ENCODE data around the gene ADAM15. TPM values are rescaled to one million over a fixed set of nuclear protein-coding genes. Genes with fewer than 3 reads are reported as not detected.

The ADAM15 gene
- total RNA-seq, 1 experiment from 2014 or later, result 30.6 TPM

DNA sequence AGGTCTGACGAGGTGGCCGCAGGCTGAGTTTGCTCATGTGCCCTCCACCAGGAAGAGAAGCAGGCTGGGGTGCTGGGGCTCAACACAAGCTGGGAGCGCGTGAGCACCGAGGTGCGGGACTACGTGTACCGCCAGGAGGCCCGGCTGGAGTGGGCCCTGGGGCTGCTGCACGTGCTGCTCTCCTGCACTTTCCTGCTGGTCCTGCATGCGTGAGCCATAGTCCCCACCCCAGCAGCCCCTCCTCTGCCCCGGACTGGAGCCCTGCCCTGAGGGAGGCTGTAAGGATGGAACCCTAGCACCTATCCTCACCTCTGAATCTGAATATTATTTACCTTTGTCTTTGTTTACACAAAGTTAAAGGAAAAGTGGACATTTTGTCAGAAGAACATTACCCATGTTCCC lies 7.8 kb upstream of the ADAM15 start:
- H3K23me2 ChIP-seq (ENCODE audit: insufficient read length, low read depth, low read length, poor library complexity, severe bottlenecking), result no peaks in the 10 kb centered on the region
- H4K8ac ChIP-seq (replicated peaks; ENCODE audit: insufficient read length, low read depth, low read length), result no peak overlapping the region
- no peak overlapping the region for H3K27ac Mint-ChIP-seq
- H3K27me3 Mint-ChIP-seq (ENCODE audit: low read depth), result peaks cover 25% of the 10 kb centered on the region
- no peak overlapping the region for H2BK12ac ChIP-seq (ENCODE audit: insufficient read length, low read depth, low read length)
- WGBS (ENCODE audit: extremely low coverage, insufficient read length, low lambda C conversion rate), result no CpG with 5 or more reads among the region's 12 CpGs
- H3K9me3 Mint-ChIP-seq, result no peaks in the 10 kb centered on the region; a peak in 1 of 5 replicates
- H4K91ac ChIP-seq (ENCODE audit: insufficient read length, low read depth, low read length), result no peak overlapping the region
- no peak overlapping the region for H3K23ac ChIP-seq (ENCODE audit: insufficient read length, low read depth, low read length)
- no peak overlapping the region for H2BK15ac ChIP-seq (ENCODE audit: low read depth, low read length)
- H4K5ac ChIP-seq (ENCODE audit: insufficient read length, low read depth, low read length), result no peak overlapping the region
- H2BK5ac ChIP-seq (ENCODE audit: insufficient read length, low read length), result no peak overlapping the region
- H3K4ac ChIP-seq (ENCODE audit: low read depth, low read length), result no peak overlapping the region
- no peak overlapping the region for H3K4me2 ChIP-seq (ENCODE audit: insufficient read depth, insufficient read length, low read length)
- H3K4me3 Mint-ChIP-seq, result no peak overlapping the region
- no peaks in the 10 kb centered on the region for H3K9me3 ChIP-seq (ENCODE audit: control insufficient read depth, low read depth, low read length)
- no peak overlapping the region for H3K9ac ChIP-seq (ENCODE audit: extremely low read depth, insufficient read length, low read length)
- H4K20me1 ChIP-seq (ENCODE audit: control insufficient read depth, insufficient read depth, insufficient read length), result peaks cover 2% of the 10 kb centered on the region
- no peak overlapping the region for H3K27ac ChIP-seq (ENCODE audit: insufficient read length, low read depth, low read length)
- no peak overlapping the region for H2AK5ac ChIP-seq (ENCODE audit: insufficient read length, low read length)
- H3K27me3 ChIP-seq (ENCODE audit: insufficient read depth, low read length), result no peaks in the 10 kb centered on the region
- no peak overlapping the region for H2BK120ac ChIP-seq (ENCODE audit: low read depth, low read length, poor library complexity, severe bottlenecking)
- H3K79me2 ChIP-seq (ENCODE audit: insufficient read depth, low read length), result no peaks in the 10 kb centered on the region
- H3K18ac ChIP-seq (ENCODE audit: insufficient read length, low read depth, low read length), result no peak overlapping the region
- H2AFZ ChIP-seq (ENCODE audit: low read length), result no peak overlapping the region
- H3T11ph ChIP-seq (ENCODE audit: low read length), result no peak overlapping the region
- no peaks in the 10 kb centered on the region for H3K4me1 ChIP-seq (ENCODE audit: insufficient read depth, low read length)
- H3K36me3 Mint-ChIP-seq (ENCODE audit: insufficient read depth in 1 of 3, low read depth in 3 of 3), result no peaks in the 10 kb centered on the region; a peak in 1 of 7 replicates
- H3K4me1 Mint-ChIP-seq, result peaks cover 12 to 37% of the 10 kb centered on the region in 2 experiments
- TF ChIP-seq CTCF (conservative IDR thresholded peaks at IDR 0.05), result no peak
- no peak overlapping the region for H3K14ac ChIP-seq (ENCODE audit: insufficient read depth, low read length)
- H3K56ac ChIP-seq (ENCODE audit: insufficient read length, low read depth, low read length), result no peak overlapping the region
- no peaks in the 10 kb centered on the region for H3K79me1 ChIP-seq (ENCODE audit: insufficient read depth, low read depth, low read length, poor library complexity, severe bottlenecking)
- H2BK20ac ChIP-seq (ENCODE audit: low read depth, low read length, poor library complexity, severe bottlenecking), result no peak overlapping the region
- DNase-seq, result no peak
